ENCODE results near the gene PSME1.
"Not testable (repeated sequence)": the region's sequence is repeated elsewhere in the genome, so short reads cannot be mapped to it uniquely, and the experiment has no call there.

Gene PSME1

GRCh38 chr14:24105609-24106239, 30.3 kb upstream of the PSME1 start:
- DNase-seq = not testable (repeated sequence)

GRCh38 chr14:24106672-24107271, 29.2 kb upstream of the PSME1 start:
- DNase-seq = no peak

- no peak for DNase-seq
These were observed 27.6 kb upstream of the PSME1 start for GRCh38 chr14:24108336-24108874.

GRCh38 chr14:24110060-24110459, 25.9 kb upstream of the PSME1 start:
- DNase-seq = no peak

- DNase-seq = no peak
These were observed 25.5 kb upstream of the PSME1 start for GRCh38 chr14:24110523-24110922.

- DNase-seq = no peak
These were observed 22.6 kb upstream of the PSME1 start for GRCh38 chr14:24113379-24113800.

- DNase-seq = peak; percentile 78
These were observed 22.0 kb upstream of the PSME1 start for GRCh38 chr14:24113801-24114531.

- DNase-seq = peak; percentile 99
These were observed 21.2 kb upstream of the PSME1 start, which contains the start of the genes DCAF11 and NRL for GRCh38 chr14:24114532-24115421. Gene DCAF11, plus strand, starts transcription at chr14:24114777. Its CDS starts 818 bp downstream, at chr14:24115595. Gene NRL, minus strand, starts transcription at chr14:24114949. Its CDS starts 32,101 bp downstream, at chr14:24082848.

GRCh38 chr14:24115422-24116127, 20.4 kb upstream of the PSME1 start:
- no peak for DNase-seq

- DNase-seq = no peak
These were observed 19.7 kb upstream of the PSME1 start for GRCh38 chr14:24116128-24116814.

- DNase-seq = no peak
These were observed 18.8 kb upstream of the PSME1 start for GRCh38 chr14:24117179-24117578.

- no peak for DNase-seq
These were observed 16.3 kb upstream of the PSME1 start for GRCh38 chr14:24119691-24120090.

- DNase-seq = no peak
These were observed 14.8 kb upstream of the PSME1 start for GRCh38 chr14:24121210-24121609.

- no peak for DNase-seq
These were observed 13.6 kb upstream of the PSME1 start for GRCh38 chr14:24122416-24122815.

- DNase-seq = no peak
These were observed 13.1 kb upstream of the PSME1 start for GRCh38 chr14:24122898-24123297.

- DNase-seq = no peak
These were observed 12.3 kb upstream of the PSME1 start for GRCh38 chr14:24123424-24124417.

GRCh38 chr14:24126939-24127338, 9.1 kb upstream of the PSME1 start:
- DNase-seq = no peak

GRCh38 chr14:24127673-24128072, 8.3 kb upstream of the PSME1 start:
- DNase-seq = no peak

- DNase-seq = no peak
These were observed 6.5 kb upstream of the PSME1 start for GRCh38 chr14:24129410-24129998.

- DNase-seq = no peak
These were observed 5.6 kb upstream of the PSME1 start, which contains the start of gene FITM1 for GRCh38 chr14:24130380-24130716. Gene FITM1, plus strand, starts transcription at chr14:24130659. Its CDS starts 905 bp downstream, at chr14:24131564.
